NK-92 (cell line): ENCODE data around the gene METTL27.
"Not testable (repeated sequence)": the region's sequence is repeated elsewhere in the genome, so short reads cannot be mapped to it uniquely, and the experiment has no call there.

ENCODE experiments used
- DNase-seq: peaks from one replicate; lab custom pipeline; 2025; ENCODE audit not compliant: unreplicated experiment; lab: John Stamatoyannopoulos, UW

Gene METTL27

DNA sequence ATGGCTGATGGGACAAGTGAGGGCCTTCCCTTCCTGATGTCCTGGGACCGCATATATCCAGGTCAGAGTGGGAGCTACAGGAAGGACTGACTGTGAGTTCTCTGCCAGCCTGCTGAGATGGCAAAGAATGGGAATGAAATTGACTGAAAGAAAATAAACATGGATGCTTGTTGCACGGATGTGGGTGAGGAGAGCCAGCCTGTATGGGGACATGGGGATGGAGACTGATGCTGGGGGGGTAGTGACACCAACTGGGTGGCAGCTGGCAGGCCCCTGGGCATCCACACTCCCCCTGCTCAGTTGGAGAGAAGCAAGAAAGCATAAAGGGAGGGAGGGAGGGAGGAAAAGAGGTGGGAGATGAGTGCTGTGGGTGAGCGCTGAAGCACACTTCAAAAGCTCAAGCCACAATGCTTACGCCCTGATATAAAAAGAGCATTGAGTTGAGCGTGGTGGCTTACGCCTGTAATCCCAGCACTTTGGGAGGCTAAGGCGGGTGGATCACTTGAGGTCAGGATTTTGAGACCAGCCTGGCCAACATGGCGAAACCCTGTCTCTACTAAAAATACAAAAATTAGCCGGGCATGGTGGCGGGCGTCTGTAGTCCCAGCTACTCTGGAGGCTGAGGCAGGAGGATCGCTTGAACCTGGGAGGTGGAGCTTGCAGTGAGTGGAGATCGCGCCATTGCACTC is 20.6 kb downstream of the METTL27 start:
- not testable (repeated sequence) for DNase-seq

DNA sequence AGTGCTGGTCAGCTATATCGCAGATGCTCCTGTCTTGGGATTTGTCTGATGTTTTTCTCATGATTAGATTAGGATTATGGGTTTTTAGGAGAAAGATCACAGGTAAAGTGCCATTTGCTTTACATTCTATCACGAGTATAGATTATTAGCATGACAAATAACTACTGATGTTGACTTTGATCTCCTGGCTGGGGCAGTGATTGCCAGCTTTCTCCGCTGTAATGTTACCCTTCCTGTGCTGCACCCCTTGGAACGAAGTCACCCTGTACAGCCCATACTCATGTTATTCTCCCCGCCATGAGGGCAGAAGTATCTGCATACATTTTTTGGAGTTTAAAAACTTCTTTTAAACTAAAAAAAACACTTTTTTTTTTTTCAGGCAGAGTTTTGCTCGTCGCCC is 22.3 kb downstream of the METTL27 start:
- no peak for DNase-seq

DNA sequence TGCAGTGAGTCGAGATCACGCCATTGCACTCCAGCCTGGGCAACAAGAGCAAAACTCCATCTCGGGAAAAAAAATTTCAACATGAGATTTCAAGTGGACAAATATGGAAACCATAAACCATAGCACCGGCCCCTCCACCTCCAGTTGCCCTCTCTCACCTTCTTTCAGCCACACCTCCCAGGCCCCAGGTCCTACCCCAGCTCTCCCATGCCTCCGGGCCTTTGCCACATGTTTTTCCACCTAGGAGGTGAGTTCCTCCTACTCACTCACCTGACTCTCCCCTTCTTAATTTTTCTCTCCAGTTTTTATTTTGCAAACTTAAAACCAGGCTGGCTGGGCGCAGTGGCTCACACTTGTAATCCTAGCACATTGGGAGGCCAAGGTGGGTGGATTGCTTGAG is 25.2 kb downstream of the METTL27 start:
- DNase-seq, result no peak

DNA sequence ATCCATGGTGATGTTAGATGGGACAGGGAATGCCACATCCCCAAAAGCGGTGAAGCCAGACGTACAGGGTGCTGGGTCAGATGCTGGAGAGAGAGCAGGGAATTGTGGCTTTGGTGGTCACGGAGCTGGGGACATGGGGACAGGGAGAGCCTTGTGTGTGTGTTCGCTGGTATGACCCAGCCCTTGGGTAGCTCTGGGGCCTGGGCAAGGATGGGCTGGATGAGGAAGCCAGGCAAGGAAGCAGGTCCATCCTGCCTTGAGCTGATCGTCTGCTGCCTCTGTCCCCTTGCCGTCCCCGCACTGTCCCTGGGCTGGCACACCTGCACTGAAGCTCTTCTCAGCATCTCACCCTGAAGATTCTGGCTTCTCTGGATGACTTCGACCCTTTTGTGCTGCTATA is 26.9 kb downstream of the METTL27 start:
- no peak for DNase-seq

DNA sequence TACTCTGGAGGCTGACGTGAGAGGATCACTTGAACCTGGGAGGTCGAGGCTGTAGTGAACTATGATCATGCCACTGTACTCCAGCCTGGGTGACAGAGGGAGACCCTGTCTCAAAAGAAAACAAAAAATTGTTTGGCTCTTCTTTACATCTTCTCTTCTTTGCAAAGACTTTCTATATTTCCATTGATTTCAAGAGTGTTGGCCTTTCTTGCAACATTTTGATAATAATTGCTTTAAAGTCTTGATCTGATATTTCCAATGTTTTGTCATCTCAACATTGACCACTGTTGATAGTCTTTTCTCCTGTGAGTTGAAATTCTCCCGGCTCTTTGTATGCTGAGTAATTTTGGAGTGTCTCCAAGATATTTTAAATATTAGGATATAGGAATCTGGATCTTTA is 29.3 kb downstream of the METTL27 start:
- DNase-seq, result no peak

DNA sequence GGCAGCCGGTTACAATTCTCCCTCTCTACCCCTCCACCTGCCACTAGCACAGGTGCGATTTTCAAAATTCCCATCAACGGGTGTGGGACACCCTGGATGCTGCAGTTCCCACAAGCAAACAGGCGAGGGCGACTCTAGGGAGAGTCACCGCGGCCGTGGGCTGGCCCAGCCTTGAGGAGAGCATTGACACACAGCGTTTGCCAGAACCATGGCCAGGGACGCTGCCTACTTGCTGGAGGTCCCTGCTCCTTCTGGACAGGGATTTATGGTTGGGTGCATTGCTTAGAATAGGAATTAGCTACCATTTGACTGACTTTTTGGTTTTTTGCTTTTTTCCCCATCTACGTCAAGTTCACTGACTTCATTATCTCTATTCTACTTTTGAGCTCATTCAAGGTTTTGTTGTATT is 30.6 kb downstream of the METTL27 start:
- no peak for DNase-seq

DNA sequence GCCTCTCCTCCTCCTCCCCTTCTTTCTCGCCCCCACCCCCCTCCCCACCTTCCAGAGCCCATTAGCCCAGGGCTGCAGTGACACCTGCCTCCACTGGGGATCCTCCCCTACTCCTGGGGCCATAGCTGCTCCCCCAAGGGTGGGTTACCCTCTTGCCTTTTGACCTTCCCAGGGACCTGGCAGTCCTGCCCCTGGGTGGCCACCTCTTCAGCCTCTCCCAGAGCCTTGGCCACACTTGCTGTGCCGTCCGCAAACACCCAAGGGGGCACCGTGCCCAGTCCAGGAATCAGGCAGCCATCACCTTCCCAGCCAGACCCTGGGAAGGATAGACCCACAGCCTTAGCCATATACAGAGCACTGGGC is 31.3 kb downstream of the METTL27 start:
- no peak for DNase-seq

DNA sequence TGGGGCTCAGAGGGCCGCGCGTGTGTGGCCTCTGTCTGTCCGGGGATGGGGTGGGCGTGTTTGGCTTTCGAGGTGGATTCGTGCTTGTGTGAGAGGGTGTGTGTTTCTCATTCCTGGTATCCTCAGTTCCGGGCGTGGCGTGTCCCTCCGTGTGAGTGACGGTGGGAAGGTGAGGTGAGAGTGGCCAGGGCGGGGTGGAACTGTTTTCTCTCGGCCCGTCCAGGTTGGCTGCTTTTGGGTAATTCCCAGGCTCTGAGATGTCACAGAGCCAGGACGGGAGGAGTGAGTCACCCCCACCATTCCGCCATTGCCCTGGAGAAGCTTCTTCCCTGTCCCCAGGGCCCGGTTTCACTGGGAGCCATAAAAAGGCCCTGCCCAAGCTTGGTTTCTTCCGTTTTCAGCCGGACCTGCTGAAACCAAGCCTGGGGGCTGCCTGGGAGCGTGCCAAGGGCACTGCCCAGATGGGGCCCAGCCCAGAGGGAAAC is 32.8 kb downstream of the METTL27 start:
- no peak for DNase-seq

DNA sequence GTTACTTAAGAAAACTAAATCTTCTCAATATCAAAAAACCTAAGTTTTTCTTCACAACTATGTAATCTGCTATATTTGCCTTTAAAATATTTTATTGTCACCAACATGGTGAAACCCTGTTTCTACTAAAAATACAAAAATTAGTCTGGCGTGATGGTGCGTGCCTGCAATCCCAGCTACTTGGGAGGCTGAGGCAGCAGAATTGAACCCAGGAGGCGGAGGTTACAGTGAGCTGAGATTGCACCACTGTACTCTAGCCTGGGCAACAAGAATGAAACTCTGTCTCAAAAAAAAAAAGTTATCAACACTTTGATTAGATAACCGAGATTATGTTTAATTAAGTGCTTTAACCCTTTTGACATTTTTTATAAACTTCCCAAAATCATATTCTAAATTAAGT is 39.9 kb downstream of the METTL27 start:
- no peak for DNase-seq

DNA sequence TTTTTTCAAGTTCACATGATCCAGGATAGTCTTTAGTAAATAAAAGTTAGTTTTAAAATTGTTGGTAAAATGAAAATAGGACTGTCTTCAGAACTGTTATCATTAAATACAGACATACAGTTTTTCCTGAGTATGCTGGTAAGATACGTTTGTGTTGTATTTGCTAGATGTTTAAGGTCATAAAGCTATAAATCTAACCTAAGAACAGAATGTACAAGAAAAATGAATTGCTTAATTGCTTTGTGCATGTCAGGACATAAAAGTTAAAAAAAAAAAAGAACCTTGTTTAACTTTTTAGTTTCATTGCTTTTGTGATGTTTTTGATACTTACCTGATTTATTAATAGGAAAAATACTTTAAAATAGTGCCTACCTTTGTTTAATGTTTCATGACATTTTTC is 40.7 kb downstream of the METTL27 start:
- DNase-seq, result no peak

DNA sequence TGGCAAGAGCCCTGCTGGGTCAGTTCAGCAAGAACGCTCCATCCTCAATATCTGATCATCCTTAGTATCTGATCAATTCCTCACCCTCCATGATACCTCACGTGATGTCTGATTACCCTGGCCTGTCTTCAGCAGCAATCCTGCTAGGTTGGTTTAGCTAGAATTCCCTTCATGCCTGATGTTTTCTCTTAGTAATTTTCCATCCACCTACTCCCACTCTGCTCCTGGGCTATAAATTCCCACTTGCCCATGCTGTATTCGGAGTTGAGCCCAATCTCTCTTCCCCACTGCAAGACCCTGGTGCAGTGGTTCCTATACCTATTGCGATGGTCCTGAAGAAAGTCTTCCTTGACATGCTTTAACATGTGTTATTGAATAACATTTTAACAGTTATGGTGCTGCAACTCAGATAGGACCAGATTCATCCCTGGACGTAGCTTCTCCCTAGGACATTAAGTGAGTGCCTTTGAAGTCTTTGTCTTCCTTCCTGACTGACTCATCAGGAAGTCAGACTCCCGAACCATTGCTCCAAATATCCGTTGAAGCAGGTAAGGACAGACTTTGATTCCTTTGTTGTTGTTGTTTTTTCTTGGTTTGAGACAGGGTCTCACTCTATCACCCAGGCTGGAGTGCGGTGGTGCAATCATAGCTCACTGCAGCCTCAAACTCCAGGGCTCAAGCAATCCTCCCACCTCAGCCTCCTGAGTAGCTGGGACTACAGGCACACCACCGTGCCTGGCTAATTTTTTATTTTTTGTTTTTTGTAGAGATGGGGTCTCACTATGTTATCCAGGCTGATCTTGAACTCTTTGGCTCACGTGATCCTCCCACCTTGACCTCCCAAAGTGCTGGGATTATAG is 42.8 kb downstream of the METTL27 start:
- DNase-seq, result no peak

DNA sequence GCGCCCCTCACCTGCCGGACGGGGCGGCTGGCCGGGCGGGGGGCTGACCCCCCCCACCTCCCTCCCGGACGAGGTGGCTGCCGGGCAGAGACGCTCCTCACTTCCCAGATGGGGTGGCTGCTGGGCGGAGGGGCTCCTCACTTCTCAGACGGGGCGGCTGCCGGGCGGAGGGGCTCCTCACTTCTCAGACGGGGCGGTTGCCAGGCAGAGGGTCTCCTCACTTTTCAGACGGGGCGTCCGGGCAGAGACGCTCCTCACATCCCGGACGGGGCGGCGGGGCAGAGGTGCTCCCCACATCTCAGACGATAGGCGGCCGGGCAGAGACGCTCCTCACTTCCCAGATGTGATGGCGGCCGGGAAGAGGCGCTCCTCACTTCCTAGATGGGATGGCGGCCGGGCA is 45.1 kb downstream of the METTL27 start:
- DNase-seq, result not testable (repeated sequence)

DNA sequence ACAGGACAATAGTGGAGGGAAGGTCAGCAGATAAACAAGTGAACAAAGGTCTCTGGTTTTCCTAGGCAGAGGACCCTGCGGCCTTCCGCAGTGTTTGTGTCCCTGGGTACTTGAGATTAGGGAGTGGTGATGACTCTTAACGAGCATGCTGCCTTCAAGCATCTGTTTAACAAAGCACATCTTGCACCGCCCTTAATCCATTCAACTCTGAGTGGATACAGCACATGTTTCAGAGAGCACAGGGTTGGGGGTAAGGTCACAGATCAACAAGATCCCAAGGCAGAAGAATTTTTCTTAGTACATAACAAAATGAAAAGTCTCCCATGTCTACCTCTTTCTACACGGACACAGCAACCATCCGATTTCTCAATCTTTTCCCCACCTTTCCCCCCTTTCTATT is 45.7 kb downstream of the METTL27 start:
- not testable (repeated sequence) for DNase-seq

DNA sequence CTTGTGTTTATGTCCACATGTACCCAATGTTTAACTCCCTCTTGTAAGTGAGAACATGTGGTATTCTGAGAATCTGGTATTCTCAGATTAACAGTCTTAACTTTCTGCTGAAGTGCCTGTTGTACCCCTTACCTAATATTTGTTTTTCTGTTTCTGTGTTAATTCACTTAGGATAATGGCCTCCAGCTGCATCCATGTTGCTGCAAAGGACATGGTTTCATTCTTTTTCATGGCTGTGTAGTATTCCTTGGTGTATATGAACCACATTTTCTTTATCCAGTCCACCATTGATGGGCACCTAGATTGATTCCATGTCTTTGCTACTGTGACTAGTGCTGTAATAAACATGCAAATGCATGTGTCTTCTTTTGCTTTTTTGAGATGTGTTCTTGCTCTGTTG is 47.1 kb downstream of the METTL27 start:
- not testable (repeated sequence) for DNase-seq

DNA sequence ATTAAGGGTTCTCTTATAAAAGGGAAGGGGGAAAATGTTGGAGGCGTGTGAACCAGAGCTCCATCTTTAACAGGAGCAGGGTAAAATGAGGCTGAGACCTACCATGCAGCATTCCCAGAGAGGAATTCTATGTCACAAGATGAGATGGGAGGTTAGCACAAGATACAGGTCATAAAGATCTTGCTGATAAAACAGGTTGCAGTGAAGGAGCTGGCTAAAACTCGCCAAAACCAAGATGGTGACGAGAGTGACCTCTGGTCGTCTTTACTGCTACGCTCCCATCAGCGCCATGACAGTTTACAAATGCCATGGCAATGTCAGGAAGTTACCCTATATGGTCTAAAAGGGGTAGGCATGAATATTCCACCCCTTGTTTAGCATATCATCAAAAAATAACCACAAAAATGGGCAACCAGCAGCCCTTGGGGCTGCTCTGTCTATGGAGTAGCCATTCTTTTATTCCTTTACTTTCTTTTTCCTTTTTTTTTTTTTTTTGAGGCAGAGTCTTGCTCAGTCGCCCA is 51.1 kb downstream of the METTL27 start:
- DNase-seq, result not testable (repeated sequence)

DNA sequence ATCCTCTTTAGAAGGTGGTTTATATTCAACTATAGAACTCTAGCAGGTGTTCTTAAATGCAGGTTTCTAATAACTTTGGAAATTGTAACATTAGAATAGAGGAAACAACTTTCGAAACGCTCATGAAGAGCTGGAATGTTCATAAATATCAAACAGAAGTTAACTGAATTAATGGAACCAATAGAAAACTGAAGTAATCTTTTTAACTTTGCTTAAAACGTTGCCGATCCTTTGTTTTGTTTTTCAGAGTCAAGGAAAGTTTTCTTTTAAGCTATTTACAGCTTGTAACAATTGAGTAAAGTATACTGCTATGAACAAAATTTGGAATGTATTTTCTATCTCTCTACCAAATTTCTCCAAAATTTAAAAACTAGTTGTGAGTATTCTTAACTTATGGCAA is 53.3 kb downstream of the METTL27 start:
- no peak for DNase-seq

DNA sequence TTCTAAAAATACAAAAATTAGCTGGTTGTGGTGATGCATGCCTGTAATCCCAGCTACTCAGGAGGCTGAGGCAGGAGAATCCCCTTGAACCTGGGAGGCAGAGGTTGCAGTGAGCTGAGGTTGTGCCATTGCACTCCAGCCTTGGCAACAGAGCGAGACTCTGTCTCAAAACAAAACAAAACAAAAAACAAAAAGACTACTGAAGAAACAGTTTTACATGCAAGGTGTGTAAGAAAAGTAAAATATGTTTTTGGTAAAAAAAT is 54.6 kb downstream of the METTL27 start:
- DNase-seq, result not testable (repeated sequence)

DNA sequence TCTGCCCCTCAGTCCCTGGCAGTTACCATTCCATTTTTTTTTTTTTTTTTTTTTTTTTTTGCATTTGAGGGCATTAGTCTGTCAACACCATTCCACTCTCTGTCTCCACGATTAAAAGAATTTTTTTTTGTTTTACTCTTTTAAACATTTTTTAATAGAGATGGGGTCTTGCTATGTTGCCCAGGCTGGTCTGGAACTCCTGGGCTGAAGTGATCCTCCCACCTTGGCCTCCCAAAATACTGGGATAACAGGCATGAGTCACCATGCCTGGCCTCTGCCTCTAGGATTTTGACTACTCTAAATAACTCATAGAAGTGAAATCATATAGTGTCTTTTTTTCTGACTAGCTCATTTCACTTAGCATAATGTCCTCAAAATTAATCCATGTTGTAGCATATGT is 55.7 kb downstream of the METTL27 start:
- no peak for DNase-seq
